Heart right ventricle (tissue), 16 donors: ENCODE data around the gene DNAJC5G. TPM values are rescaled to one million over a fixed set of nuclear protein-coding genes. Genes with fewer than 3 reads are reported as not detected.
"Not testable (repeated sequence)": the region's sequence is repeated elsewhere in the genome, so short reads cannot be mapped to it uniquely, and the experiment has no call there.

Experiments used
- ATAC-seq, 8 donors: fragments of 200-7000 bp; cut with Tn5 transposase; one replicate each; pipeline ENCODE4 v1.9.1; 2020; ENCODE audit warnings: mild to moderate bottlenecking in 8 of 8, moderate library complexity in 8 of 8, moderate number of reproducible peaks in 1 of 8
- DNase-seq, 2 donors: peaks; one replicate each; pipeline ENCODE4 v3.0.0-alpha.2; 2020
- H3K27ac ChIP-seq, 10 donors: fragments of 200-600 bp; sonication (generic) in 2 of 10; one replicate each; pipeline versions ENCODE4 v1.5.0 to v1.8.0; 2020 to 2022; ENCODE audit warnings: mild to moderate bottlenecking in 3 of 10
- H3K27me3 ChIP-seq, 7 donors: fragments of 200-600 bp; one replicate each; pipeline ENCODE4 v1.8.0; 2021 to 2022; ENCODE audit warnings: mild to moderate bottlenecking in 2 of 7
- H3K36me3 ChIP-seq, 9 donors: fragments of 200-600 bp; sonication (generic) in 1 of 9; one replicate each; pipeline versions ENCODE4 v1.5.0 to v1.8.0; 2020 to 2022; ENCODE audit warnings: mild to moderate bottlenecking in 2 of 9
- H3K4me1 ChIP-seq, 9 donors: fragments of 200-600 bp; sonication (generic) in 1 of 9; one replicate each; pipeline versions ENCODE4 v1.5.0 to v1.8.0; 2020 to 2022; ENCODE audit warnings: mild to moderate bottlenecking in 4 of 9
- H3K4me3 ChIP-seq, 10 donors: fragments of 200-600 bp; sonication (generic) in 2 of 10; one replicate each; pipeline versions ENCODE4 v1.5.0 to v1.8.0; 2020 to 2022; ENCODE audit warnings: mild to moderate bottlenecking in 7 of 10, moderate library complexity in 2 of 10
- H3K9me3 ChIP-seq, 11 donors: fragments of 200-600 bp in 10 of 11; sonication (generic) in 2 of 11; one replicate each; pipeline versions ENCODE4 v1.5.0 to v1.8.0; 2013 to 2022; ENCODE audit warnings: mild to moderate bottlenecking in 2 of 11, control low read depth in 1 of 11, moderate library complexity in 1 of 11
- WGBS, 2 donors: extraction: QIAGEN DNeasy Blood & Tissue Kit; methylation state at CpG; one replicate each; pipeline ENCODE4 v1.1.7; 2013; ENCODE audit warnings: inconsistent platforms in 1 of 2; 5-methylcytosine and 5-hydroxymethylcytosine counted together
- intact Hi-C, 10 donors: fragments of 100-400 bp; cut with DNase I; formaldehyde crosslinking; loops; one replicate each; pipeline versions ENCODE4 v1.11.1 to v1.14.2; 2022
- polyA plus RNA-seq, 2 donors: library from polyadenylated mRNA; stranded (reverse); fragments of 200-250 nt; gene quantifications; one replicate each; pipeline ENCODE4 v1.2.3, GENCODE V29; 2013
- total RNA-seq, 10 donors: library from RNA; stranded (reverse); fragmentation: NEBNext Ultra II Directional in 3 of 10; extraction: Animal tissue kit (Norgen Biotek cat#: 25700) in 3 of 10; gene quantifications; one replicate each; pipeline versions ENCODE4 v1.2.1 to v1.2.4, GENCODE V29; 2021 to 2023
- TF ChIP-seq, protein P1 (sequence below), 9 donors: fragments of 200-600 bp; sonication (generic) in 2 of 9; IDR thresholded peaks; one replicate each; pipeline versions ENCODE4 v1.5.0 to v1.8.0; 2021 to 2022; ENCODE audit warnings: antibody characterized with exemption in 9 of 9, mild to moderate bottlenecking in 5 of 9, moderate library complexity in 1 of 9
- donor health status: Arrhythmogenic right ventricular cardiomyopathy.
- donor health status: ischemic (EF 13 %, LVEDD 7.1; RV severe dilation, severe dysfunction).
- donor health status: healthy with polysubstance abuse.
- donor health status: DM: no; HTN: yes; CAD: no.
- donor health status: DM: no; HTN: no; CAD: no.
- donor health status: ischemic (EF 25% LVEDD 6.9; RV normal size, moderate dysfunction).
- donor health status: ischemic (EF 25% LVEDD 5.7; RV mildly dilated, moderate dysfunction).
- donor health status: healthy.
- donor health status: DM: yes; HTN: yes; CAD: no.
- donor health status: Ischemic cardiomyopathy.
- donor health status: ischemic (EF 35%, LVEDD 5.7; RV mildly dilated, moderate dysfunction).
- donor health status: nonischemic (EF 11% LVEDD 7.7; RV severe dilation, severe dysfunction).
- donor health status: DM: yes; HTN: yes; CAD: no.
- donor health status: PGD.
- donor health status: ischemic (EF 29% LVEDD 5.4; RV normal size, mild dysfunction).
- donor health status: nonischemic (EF 23%, LVEDD 6.1; RV moderate dilation, normal function).

DNAJC5G gene
- total and polyA plus RNA-seq, 12 donors = 0.19 to 6.0 (median 1.6) TPM

DNA sequence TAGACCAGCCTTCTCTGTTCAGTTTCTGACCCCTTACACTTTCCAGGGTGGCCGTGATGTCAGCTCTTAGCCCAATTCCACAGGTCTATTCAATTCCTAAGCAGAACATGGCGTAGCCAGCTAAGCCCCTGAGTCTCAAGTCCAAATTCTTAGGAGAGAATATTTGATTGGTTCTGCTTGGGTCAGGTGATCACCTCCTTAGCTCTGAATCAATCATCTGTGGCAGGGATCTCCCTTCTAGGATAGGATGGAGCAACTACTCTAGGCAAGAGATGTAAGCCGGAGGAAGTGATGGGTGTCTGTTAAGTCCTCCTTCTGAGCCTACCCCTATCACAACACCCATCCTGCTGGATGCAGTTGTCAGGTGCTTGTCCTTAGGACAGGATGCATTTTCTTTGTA is 22.0 kb downstream of the DNAJC5G start:
- Histone ChIP-seq H3K9me3 (no peaks in the 10 kb centered on the region), H3K27ac (no peak overlapping the region), H3K4me3 (no peak overlapping the region), H3K36me3 (peaks cover 0 to 28% (median 0%) of the 10 kb centered on the region in 9 donors), H3K4me1 (peaks cover 0 to 73% (median 26%) of the 10 kb centered on the region in 9 donors), H3K27me3 (peaks cover 0 to 1% (median 0%) of the 10 kb centered on the region in 7 donors)
- intact Hi-C loops = loop anchor here in 3 of 10 donors (5.0 to 10.0 kb wide), 3 partner anchors 45 to 192 kb away; no protein-coding TSS in a partner anchor
- WGBS, 2 donors = 89 to 98% methylated on average over 3 of the region's 3 CpGs
- TF ChIP-seq, protein P1, sequence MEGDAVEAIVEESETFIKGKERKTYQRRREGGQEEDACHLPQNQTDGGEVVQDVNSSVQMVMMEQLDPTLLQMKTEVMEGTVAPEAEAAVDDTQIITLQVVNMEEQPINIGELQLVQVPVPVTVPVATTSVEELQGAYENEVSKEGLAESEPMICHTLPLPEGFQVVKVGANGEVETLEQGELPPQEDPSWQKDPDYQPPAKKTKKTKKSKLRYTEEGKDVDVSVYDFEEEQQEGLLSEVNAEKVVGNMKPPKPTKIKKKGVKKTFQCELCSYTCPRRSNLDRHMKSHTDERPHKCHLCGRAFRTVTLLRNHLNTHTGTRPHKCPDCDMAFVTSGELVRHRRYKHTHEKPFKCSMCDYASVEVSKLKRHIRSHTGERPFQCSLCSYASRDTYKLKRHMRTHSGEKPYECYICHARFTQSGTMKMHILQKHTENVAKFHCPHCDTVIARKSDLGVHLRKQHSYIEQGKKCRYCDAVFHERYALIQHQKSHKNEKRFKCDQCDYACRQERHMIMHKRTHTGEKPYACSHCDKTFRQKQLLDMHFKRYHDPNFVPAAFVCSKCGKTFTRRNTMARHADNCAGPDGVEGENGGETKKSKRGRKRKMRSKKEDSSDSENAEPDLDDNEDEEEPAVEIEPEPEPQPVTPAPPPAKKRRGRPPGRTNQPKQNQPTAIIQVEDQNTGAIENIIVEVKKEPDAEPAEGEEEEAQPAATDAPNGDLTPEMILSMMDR (IDR thresholded peaks at IDR 0.05) = no peak
- no peak for ATAC-seq
- DNase-seq = no peak

DNA sequence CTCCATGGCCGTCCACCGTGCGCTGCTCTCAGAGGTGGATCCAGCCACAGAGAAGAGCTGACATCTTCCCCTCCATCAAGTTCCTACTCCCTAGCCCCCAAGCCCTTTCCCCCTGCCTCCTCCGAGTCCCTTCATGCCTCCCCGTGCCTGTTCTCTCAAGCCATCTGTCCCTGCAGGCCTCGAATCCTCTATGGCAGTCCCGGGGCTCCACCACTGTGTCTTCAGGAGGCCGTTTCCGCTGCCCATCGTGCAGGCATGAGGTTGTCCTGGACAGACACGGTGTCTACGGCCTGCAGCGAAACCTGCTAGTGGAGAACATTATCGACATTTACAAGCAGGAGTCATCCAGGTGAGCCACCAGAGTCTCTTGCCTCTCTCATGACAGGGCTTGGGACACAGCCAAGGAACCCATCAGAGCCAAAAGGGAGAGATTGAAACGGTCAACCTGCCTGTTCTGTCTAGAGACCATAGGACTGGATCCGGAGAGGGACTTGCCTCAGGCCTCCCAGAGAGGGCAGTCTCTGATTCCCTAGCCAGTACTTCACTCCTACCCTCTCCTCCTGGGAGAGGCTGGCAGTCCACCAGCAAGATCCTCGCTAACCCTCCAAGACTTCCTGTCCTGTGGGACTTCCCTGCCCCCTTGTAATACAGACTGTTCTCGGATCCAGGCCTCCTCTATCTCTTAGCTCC is 23.3 kb downstream of the DNAJC5G start:
- Histone ChIP-seq H3K27me3 (no peaks in the 10 kb centered on the region), H3K4me3 (no peak overlapping the region), H3K36me3 (peaks cover 0 to 28% (median 0%) of the 10 kb centered on the region in 9 donors), H3K27ac (no peak overlapping the region), H3K9me3 (no peaks in the 10 kb centered on the region), H3K4me1 (peaks cover 4 to 69% (median 19%) of the 10 kb centered on the region in 9 donors)
- intact Hi-C loops = loop anchor here in 3 of 10 donors (5.0 to 10.0 kb wide), 3 partner anchors 46 to 194 kb away; no protein-coding TSS in a partner anchor
- ATAC-seq (peak in 3 of 8 donors; percentile 12 to 25 (median 24)), DNase-seq (no peak)
- 69 to 72% methylated on average over 18 of the region's 18 CpGs for WGBS, 2 donors
- TF ChIP-seq, protein P1 (IDR thresholded peaks at IDR 0.05) = no peak

DNA sequence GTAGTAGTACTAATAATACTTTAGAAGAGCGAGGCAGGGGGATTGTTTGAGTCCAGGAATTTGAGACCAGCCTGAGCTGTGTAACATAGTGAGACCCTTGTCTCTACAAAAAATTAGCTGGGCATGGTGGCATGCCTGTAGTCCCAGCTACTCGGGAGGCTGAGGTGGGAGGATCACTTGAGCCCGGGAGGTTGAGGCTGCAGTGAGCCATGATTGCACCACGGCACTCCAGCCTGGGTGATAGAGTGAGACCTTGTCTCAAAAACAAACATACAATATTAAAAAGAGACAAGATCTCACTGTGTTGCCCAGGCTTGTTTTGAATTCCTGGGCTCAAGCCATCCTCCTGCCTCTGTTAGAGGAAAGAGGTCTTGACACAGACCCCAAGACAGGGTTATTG is 25.4 kb downstream of the DNAJC5G start:
- H3K9me3 ChIP-seq, ATAC-seq, H3K27me3 ChIP-seq, H3K27ac ChIP-seq, H3K4me3 ChIP-seq, DNase-seq: not testable (repeated sequence)
- peaks cover 0 to 39% (median 0%) of the 10 kb centered on the region in 9 donors for H3K36me3 ChIP-seq
- 90 to 91% methylated on average over 4 of the region's 4 CpGs for WGBS, 2 donors
- intact Hi-C loops = loop anchor here in 6 of 10 donors (5.0 to 10.0 kb wide), 4 partner anchors 46 to 206 kb away; no protein-coding TSS in a partner anchor
- peaks cover 0 to 49% (median 16%) of the 10 kb centered on the region in 9 donors for H3K4me1 ChIP-seq

DNA sequence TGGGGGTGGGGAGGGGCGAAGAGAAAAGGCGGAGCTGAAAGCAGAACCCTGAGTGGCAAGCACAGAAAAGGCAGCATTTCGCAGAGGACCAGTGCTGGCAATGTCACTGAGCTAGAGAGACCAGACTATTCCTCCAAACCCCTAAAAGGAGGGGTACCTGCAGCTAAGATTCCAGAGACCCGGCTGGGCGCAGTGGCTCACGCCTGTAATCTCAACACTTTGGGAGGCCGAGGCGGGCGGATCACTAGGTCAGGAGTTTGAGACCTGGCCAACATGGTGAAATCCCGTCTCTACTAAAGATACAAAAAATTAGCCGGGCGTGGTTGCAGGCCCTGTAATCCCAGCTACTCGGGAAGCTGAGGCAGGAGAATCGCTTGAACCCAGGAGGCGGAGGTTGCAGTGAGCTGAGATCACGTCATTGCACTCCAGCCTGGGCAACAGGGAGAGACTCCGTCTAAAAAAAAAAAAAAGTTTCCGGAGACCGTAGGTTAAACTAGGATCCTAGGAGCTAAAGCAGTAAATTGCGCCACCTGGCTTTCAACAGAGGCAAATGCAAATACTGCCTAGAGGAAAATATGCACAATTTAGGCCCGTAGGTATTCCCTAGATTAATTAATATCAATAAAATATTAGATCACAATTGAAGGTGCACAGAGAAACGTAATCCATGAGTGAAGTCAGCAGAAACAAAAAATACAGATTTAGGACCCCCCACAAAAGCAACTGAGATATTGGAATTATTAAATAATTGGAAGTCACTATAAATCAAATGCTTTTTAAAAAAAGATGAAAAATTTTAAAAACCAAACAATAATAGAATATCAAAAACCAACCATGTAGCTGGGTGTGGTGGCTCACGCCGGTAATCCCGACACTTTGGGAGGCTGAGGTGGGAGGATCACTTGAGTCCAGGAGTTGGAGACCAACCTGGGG is 28.1 kb downstream of the DNAJC5G start:
- peak overlapping the region in 8 of 10 donors; percentile 2 to 49 (median 30) for H3K4me3 ChIP-seq
- H3K36me3 ChIP-seq = peaks cover 0 to 63% (median 6%) of the 10 kb centered on the region in 9 donors
- H3K9me3 ChIP-seq = no peaks in the 10 kb centered on the region
- WGBS, 2 donors = 20 to 27% methylated on average over 25 of the region's 25 CpGs
- DNase-seq = peak; percentile 21 to 65
- H3K4me1 ChIP-seq = peaks cover 3 to 43% (median 23%) of the 10 kb centered on the region in 9 donors
- TF ChIP-seq, protein P1 (IDR thresholded peaks at IDR 0.05) = peak; percentile 75 to 94 (median 89)
- peak; percentile 16 to 81 (median 66) for ATAC-seq
- intact Hi-C loops = loop anchor here in 7 of 10 donors (2.0 to 10.0 kb wide), 5 partner anchors 23 to 209 kb away; no protein-coding TSS in a partner anchor
- peaks cover 0 to 37% (median 31%) of the 10 kb centered on the region in 7 donors for H3K27me3 ChIP-seq
- H3K27ac ChIP-seq = peak overlapping the region in 8 of 10 donors; percentile 8 to 63 (median 54)
